Activated T-helper 9 cell treated with anti-CD3 and anti-CD28 coated beads, Interleukin-2, amount 50 U/mL, for 16 hours (primary cell): Measurements from ENCODE around the gene HIVEP1.

Experiments
- DNase-seq: peaks from one replicate; pipeline ENCODE4 v3.0.0-alpha.2; 2020; ENCODE audit warnings: low read depth

The HIVEP1 gene

GRCh38 chr6:12196326-12196936, 184.3 kb downstream of the HIVEP1 start:
- no peak for DNase-seq

- DNase-seq = no peak
These were observed 186.7 kb downstream of the HIVEP1 start for GRCh38 chr6:12198851-12199250.

GRCh38 chr6:12200015-12200564, 188.0 kb downstream of the HIVEP1 start:
- no peak for DNase-seq

- no peak for DNase-seq
These were observed 188.6 kb downstream of the HIVEP1 start for GRCh38 chr6:12200761-12201160.

GRCh38 chr6:12203001-12203400, 190.9 kb downstream of the HIVEP1 start:
- DNase-seq = no peak

- DNase-seq = no peak
These were observed 196.1 kb downstream of the HIVEP1 start for GRCh38 chr6:12208190-12208589.

- DNase-seq = no peak
These were observed 196.6 kb downstream of the HIVEP1 start for GRCh38 chr6:12208673-12209072.
